SK-N-SH treated with all-trans-retinoic acid at 6 μM for 48 hours (cell line): ENCODE measurements around the gene LANCL2.

Experiments
- ARNTL ChIP-seq: fragments of 450-650 bp; formaldehyde crosslinking; IDR thresholded peaks from 2 replicates; pipeline ENCODE4 v1.5.0; 2020; ENCODE audit warnings: low read depth, mild to moderate bottlenecking, moderate library complexity, borderline replicate concordance
- BACH2 ChIP-seq: fragments of 250-450 bp; sonication (Bioruptor Pico); IDR thresholded peaks from 2 replicates; pipeline ENCODE4 v1.9.0; 2021; ENCODE audit warnings: mild to moderate bottlenecking, borderline replicate concordance
- CSDC2 ChIP-seq: fragments of 250-450 bp; sonication (Bioruptor Pico); IDR thresholded peaks from 2 replicates; pipeline ENCODE4 v1.5.0; 2020; ENCODE audit warnings: mild to moderate bottlenecking, moderate library complexity
- ESRRG ChIP-seq: fragments of 250-450 bp; sonication (Bioruptor Pico); IDR thresholded peaks from 2 replicates; pipeline ENCODE4 v1.6.1; 2021; ENCODE audit warnings: mild to moderate bottlenecking
- GLIS3 ChIP-seq: fragments of 250-450 bp; sonication (Bioruptor Pico); IDR thresholded peaks from 2 replicates; pipeline ENCODE4 v1.5.0; 2020; ENCODE audit warnings: mild to moderate bottlenecking, moderate library complexity
- OSR1 ChIP-seq: fragments of 250-450 bp; sonication (Bioruptor Pico); IDR thresholded peaks from 2 replicates; pipeline ENCODE4 v1.8.0; 2022; ENCODE audit warnings: moderate library complexity, mild to moderate bottlenecking, inconsistent platforms
- RARB ChIP-seq: fragments of 250-450 bp; sonication (Bioruptor Pico); IDR thresholded peaks from 2 replicates; pipeline ENCODE4 v1.8.0; 2021; ENCODE audit warnings: mild to moderate bottlenecking, moderate library complexity
- TOX ChIP-seq: fragments of 250-450 bp; sonication (Bioruptor Pico); IDR thresholded peaks from 2 replicates; pipeline ENCODE4 v1.8.0; 2021; ENCODE audit warnings: mild to moderate bottlenecking, moderate library complexity, borderline replicate concordance
- ZC3H10 ChIP-seq: fragments of 250-450 bp; sonication (Bioruptor Pico); IDR thresholded peaks from 2 replicates; pipeline ENCODE4 v1.5.1; 2021; ENCODE audit warnings: mild to moderate bottlenecking, moderate library complexity
- TF ChIP-seq, protein P1 (sequence below): fragments of 250-450 bp; sonication (Bioruptor Pico); IDR thresholded peaks from 2 replicates; pipeline ENCODE4 v1.8.0; 2020; ENCODE audit warnings: mild to moderate bottlenecking, moderate library complexity, borderline replicate concordance

DNA sequence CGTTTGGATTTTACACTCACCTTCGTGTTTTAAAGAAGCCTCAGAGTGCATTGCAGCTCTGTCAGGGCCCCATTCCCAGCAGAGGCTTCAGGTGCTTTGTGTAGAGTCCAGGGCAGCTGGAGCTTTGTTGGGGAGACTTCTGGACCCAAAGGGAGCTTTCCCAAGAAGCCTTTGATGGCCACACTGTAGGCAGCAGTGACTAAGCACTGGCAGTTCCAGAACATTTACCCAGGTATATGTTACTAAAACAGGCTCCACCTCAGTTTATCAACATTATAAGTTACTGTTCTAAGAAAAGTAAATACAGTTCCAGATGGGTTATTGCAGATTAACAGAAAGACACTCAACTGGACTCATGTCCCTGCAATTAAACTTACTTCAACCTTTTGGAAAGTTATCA, 66.8 kb downstream of the LANCL2 start:
- no peak for TF ChIP-seq TOX (CRISPR knock-in tag)
- no peak for TF ChIP-seq OSR1 (CRISPR knock-in tag)
- no peak for TF ChIP-seq RARB (CRISPR knock-in tag)
- no peak for TF ChIP-seq BACH2 (CRISPR knock-in tag)
- TF ChIP-seq, protein P1, sequence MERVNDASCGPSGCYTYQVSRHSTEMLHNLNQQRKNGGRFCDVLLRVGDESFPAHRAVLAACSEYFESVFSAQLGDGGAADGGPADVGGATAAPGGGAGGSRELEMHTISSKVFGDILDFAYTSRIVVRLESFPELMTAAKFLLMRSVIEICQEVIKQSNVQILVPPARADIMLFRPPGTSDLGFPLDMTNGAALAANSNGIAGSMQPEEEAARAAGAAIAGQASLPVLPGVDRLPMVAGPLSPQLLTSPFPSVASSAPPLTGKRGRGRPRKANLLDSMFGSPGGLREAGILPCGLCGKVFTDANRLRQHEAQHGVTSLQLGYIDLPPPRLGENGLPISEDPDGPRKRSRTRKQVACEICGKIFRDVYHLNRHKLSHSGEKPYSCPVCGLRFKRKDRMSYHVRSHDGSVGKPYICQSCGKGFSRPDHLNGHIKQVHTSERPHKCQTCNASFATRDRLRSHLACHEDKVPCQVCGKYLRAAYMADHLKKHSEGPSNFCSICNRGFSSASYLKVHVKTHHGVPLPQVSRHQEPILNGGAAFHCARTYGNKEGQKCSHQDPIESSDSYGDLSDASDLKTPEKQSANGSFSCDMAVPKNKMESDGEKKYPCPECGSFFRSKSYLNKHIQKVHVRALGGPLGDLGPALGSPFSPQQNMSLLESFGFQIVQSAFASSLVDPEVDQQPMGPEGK (CRISPR knock-in tag): no peak
- TF ChIP-seq CSDC2 (CRISPR knock-in tag): no peak
- TF ChIP-seq ESRRG (CRISPR knock-in tag): no peak
- no peak for TF ChIP-seq ARNTL (CRISPR knock-in tag)
- no peak for TF ChIP-seq ZC3H10 (CRISPR knock-in tag)
- no peak for TF ChIP-seq GLIS3 (CRISPR knock-in tag)
